HepG2 (cell line): ENCODE data around the gene CABLES2. TPM values are rescaled to one million over a fixed set of nuclear protein-coding genes. Genes with fewer than 3 reads are reported as not detected.

Experiments used
- ATAC-seq: fragments of 200-7000 bp; cut with Tn5 transposase; 3 replicates; pipeline ENCODE4 v1.9.1; 2020; ENCODE audit warnings: mild to moderate bottlenecking, moderate library complexity
- BruUV-seq: library from RNA; stranded (reverse); fragments of 400-500 nt; replicated peaks from 2 replicates; lab custom pipeline; 2021; lab: Mats Ljungman, UMichigan
- CTCF ChIA-PET: fragments of 300-600 bp; formaldehyde crosslinking; extraction: SDS; loops from one replicate; lab custom pipeline; 2021; ENCODE audit warnings: low total read pairs, inconsistent platforms, low intra/inter-chr PET ratio; lab: Yijun Ruan, JAX
- POLR2A ChIA-PET: fragments of 350-600 bp; sonication (Branson Sonifier 250); formaldehyde crosslinking; loops from one replicate; lab custom pipeline; 2020; ENCODE audit warnings: antibody characterized with exemption, inconsistent platforms; lab: Yijun Ruan, JAX
- DNase-seq: peaks from one replicate; pipeline ENCODE4 v3.0.0-alpha.2; 2015; ENCODE audit warnings: low spot score
- FAIRE-seq: peaks from 3 replicates; lab custom pipeline; 2011; peaks lifted over from hg19 to GRCh38; lab: Jason Lieb, UNC
- H2AFZ ChIP-seq: one replicate; pipeline ENCODE4 v1.6.1; 2011; ENCODE audit warnings: low read length, inconsistent platforms
- H3K27ac ChIP-seq: fragments of 300-600 bp; 3 replicates; pipeline ENCODE4 v1.8.0; 2011; ENCODE audit warnings: mixed run types, mild to moderate bottlenecking, mixed read lengths, low read length, inconsistent platforms; ENCODE audit not compliant: insufficient read depth; ENCODE audit errors: extremely low read length
- H3K27me3 ChIP-seq, 2 experiments: fragments of 200-600 bp in 1 of 2; 2 replicates in 1 of 2; 3 replicates in 1 of 2; pipeline versions ENCODE4 v1.6.0 to v1.8.0; 2011; ENCODE audit warnings: low read length in 2 of 2, mild to moderate bottlenecking in 2 of 2, moderate library complexity in 2 of 2, inconsistent platforms in 1 of 2; ENCODE audit not compliant: insufficient read depth in 2 of 2, control insufficient read depth in 1 of 2
- H3K36me3 ChIP-seq, 2 experiments: fragments of 200-600 bp in 1 of 2; replicated peaks in 1 of 2; 2 replicates in 1 of 2; 3 replicates in 1 of 2; pipeline versions ENCODE4 v1.5.1 to v1.8.0; 2011; ENCODE audit warnings: low read length in 2 of 2, inconsistent platforms in 1 of 2; ENCODE audit not compliant: insufficient read depth in 2 of 2, control insufficient read depth in 1 of 2
- H3K4me1 ChIP-seq: 2 replicates; pipeline ENCODE4 v1.5.1; 2012; ENCODE audit warnings: low read length, inconsistent platforms; ENCODE audit not compliant: insufficient read depth
- H3K4me2 ChIP-seq: 2 replicates; pipeline ENCODE4 v1.6.0; 2011; ENCODE audit warnings: low read depth, low read length, inconsistent platforms
- H3K4me3 ChIP-seq, 3 experiments: fragments of 200-600 bp in 1 of 3; sonication (generic), shearing (Covaris generic) in 1 of 3; replicated peaks in 1 of 3; 2 replicates each; pipeline ENCODE4 v1.5.1; 2011 to 2016; ENCODE audit warnings: low read length in 3 of 3, inconsistent platforms in 2 of 3, low read depth in 2 of 3, mild to moderate bottlenecking in 2 of 3, control low read depth in 1 of 3, mixed read lengths in 1 of 3; ENCODE audit not compliant: insufficient read depth in 1 of 3
- H3K79me2 ChIP-seq: one replicate; pipeline ENCODE4 v1.6.1; 2011; ENCODE audit warnings: low read length, inconsistent platforms; ENCODE audit not compliant: insufficient read depth
- H3K9ac ChIP-seq: 2 replicates; pipeline ENCODE4 v1.6.0; 2011; ENCODE audit warnings: mild to moderate bottlenecking, low read depth, low read length, inconsistent platforms; ENCODE audit not compliant: insufficient read depth
- H3K9me3 ChIP-seq: 2 replicates; pipeline ENCODE4 v1.5.1; 2012; ENCODE audit warnings: mild to moderate bottlenecking, low read length
- H4K20me1 ChIP-seq: 2 replicates; pipeline ENCODE4 v1.6.0; 2011; ENCODE audit warnings: inconsistent platforms, mild to moderate bottlenecking, low read length, moderate library complexity; ENCODE audit not compliant: insufficient read depth
- BCL6 ChIP-seq: IDR thresholded peaks from 2 replicates; pipeline ENCODE4 v1.6.1; 2016; ENCODE audit warnings: missing genetic modification reagents, missing compliant biosample characterization
- HNRNPL ChIP-seq: fragments of 200-400 bp; formaldehyde crosslinking; IDR thresholded peaks from 2 replicates; pipeline ENCODE4 v1.6.1; 2017; ENCODE audit warnings: mild to moderate bottlenecking, low read depth, low read length
- IKZF1 ChIP-seq: fragments of 450-650 bp; IDR thresholded peaks from 2 replicates; pipeline ENCODE4 v1.7.1; 2016
- KDM2A ChIP-seq: sonication (generic); formaldehyde crosslinking; IDR thresholded peaks from 2 replicates; pipeline ENCODE4 v1.4.0; 2020; ENCODE audit warnings: low read depth, missing genetic modification reagents, borderline replicate concordance
- MBNL3 ChIP-seq: fragments of 250-450 bp; sonication (Bioruptor Pico); conservative IDR thresholded peaks from 2 replicates; pipeline ENCODE4 v1.8.0; 2022; ENCODE audit warnings: mild to moderate bottlenecking, inconsistent platforms
- ZNF124 ChIP-seq: sonication (generic); formaldehyde crosslinking; IDR thresholded peaks from 2 replicates; pipeline ENCODE4 v1.4.0; 2020; ENCODE audit warnings: missing genetic modification reagents
- ZNF564 ChIP-seq: sonication (generic); formaldehyde crosslinking; IDR thresholded peaks from 2 replicates; pipeline ENCODE4 v1.8.1; 2023; ENCODE audit warnings: mild to moderate bottlenecking, missing genetic modification reagents
- ZNF724P ChIP-seq: sonication (generic); formaldehyde crosslinking; IDR thresholded peaks from 2 replicates; pipeline ENCODE4 v1.8.0; 2022; ENCODE audit warnings: missing genetic modification reagents, borderline replicate concordance
- WGBS: methylation state at CpG from one replicate; pipeline ENCODE4 v1.1.6; 2017; ENCODE audit warnings: low lambda C conversion rate; 5-methylcytosine and 5-hydroxymethylcytosine counted together
- in situ Hi-C: cut with HindIII; loops from 2 replicates; pipeline ENCODE4 v1.10.0; 2017; ENCODE audit warnings: low pct_unique_long_range_greater_than_20kb; ENCODE audit not compliant: extremely low pct_ligation_motif_present
- intact Hi-C: fragments of 100-400 bp; cut with micrococcal nuclease; formaldehyde crosslinking; loops from one replicate; pipeline ENCODE4 v1.10.0; 2022; ENCODE audit not compliant: unreplicated experiment
- polyA plus RNA-seq, 8 experiments: library from polyadenylated mRNA; depleted of rRNA in 3 of 8; stranded (reverse) in 7 of 8; unstranded in 1 of 8; fragments of >200 nt; fragmentation: Illumina TruSeq in 4 of 8; extraction: Trizol in 4 of 8; gene quantifications; 2 replicates each; pipeline versions ENCODE4 v1.2.1 to v1.2.3, GENCODE V29; 2011 to 2016; ENCODE audit warnings: low read depth in 4 of 8, missing spikeins in 1 of 8, mixed read lengths in 1 of 8; ENCODE audit not compliant: insufficient read depth in 1 of 8
- total RNA-seq, 5 experiments: library from RNA; depleted of rRNA; stranded (reverse); fragments of >200 nt; fragmentation: Illumina TruSeq; extraction: Trizol; gene quantifications; 2 replicates each; pipeline ENCODE4 v1.2.3, GENCODE V29; 2016; ENCODE audit warnings: low read depth in 1 of 5
- TF ChIP-seq, protein P1 (sequence below): sonication (generic); formaldehyde crosslinking; IDR thresholded peaks from 2 replicates; pipeline ENCODE4 v1.9.0; 2022; ENCODE audit warnings: low read depth, missing genetic modification reagents
- TF ChIP-seq, protein P2 (sequence below): sonication (generic); formaldehyde crosslinking; IDR thresholded peaks from 2 replicates; pipeline ENCODE4 v1.4.0; 2020; ENCODE audit warnings: missing genetic modification reagents
- TF ChIP-seq, protein P3 (sequence below): sonication (generic); formaldehyde crosslinking; IDR thresholded peaks from 2 replicates; pipeline ENCODE4 v1.4.0; 2020; ENCODE audit warnings: missing genetic modification reagents
- TF ChIP-seq, protein P4 (sequence below): sonication (generic); formaldehyde crosslinking; conservative IDR thresholded peaks from 2 replicates; pipeline ENCODE4 v1.8.0; 2022; ENCODE audit warnings: low read depth, missing genetic modification reagents
- TF ChIP-seq, protein P5 (sequence below): sonication (generic); formaldehyde crosslinking; IDR thresholded peaks from 2 replicates; pipeline ENCODE4 v1.4.0; 2020; ENCODE audit warnings: missing genetic modification reagents
- TF ChIP-seq, protein P6 (sequence below): sonication (generic); formaldehyde crosslinking; IDR thresholded peaks from 2 replicates; pipeline ENCODE4 v1.5.0; 2020; ENCODE audit warnings: mild to moderate bottlenecking, low read depth, missing genetic modification reagents, borderline replicate concordance

The CABLES2 gene
- total and polyA plus RNA-seq, 2 of the 13 experiments (the other 11 are each of a cell fraction or from before 2014, with no cell fraction given): 5.2 to 9.7 TPM

DNA sequence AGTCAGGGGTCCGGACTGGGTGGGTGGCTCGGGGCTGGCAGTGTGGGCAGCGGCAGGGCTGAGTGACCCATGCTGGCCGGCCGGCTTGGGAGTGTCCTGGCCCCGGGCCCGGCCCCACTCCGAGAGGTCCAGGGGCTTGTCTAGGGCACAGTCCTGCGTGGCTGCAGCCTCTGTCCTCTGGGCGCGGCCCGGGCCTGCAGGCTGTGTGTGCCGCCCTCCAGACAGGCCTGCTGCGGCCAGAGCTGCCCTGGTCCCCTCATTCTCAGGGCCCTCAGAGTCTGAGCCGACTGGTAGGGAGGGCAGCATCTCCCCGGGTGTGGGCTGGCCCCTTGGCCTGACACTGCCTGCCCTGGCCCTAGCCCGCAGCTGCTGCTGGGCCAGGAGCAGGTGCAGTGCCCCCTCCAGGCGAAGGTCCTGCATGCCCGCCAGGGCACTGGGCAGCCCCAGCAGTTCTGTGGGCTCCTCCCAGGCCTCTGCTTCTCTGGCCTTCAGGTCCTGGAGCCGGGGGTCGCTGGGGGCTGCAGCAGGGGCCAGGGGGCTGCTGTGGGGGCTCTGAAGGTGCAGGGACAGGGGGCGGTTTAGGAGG, 6.9 kb upstream of the CABLES2 start (continued):
- TF ChIP-seq, protein P1, sequence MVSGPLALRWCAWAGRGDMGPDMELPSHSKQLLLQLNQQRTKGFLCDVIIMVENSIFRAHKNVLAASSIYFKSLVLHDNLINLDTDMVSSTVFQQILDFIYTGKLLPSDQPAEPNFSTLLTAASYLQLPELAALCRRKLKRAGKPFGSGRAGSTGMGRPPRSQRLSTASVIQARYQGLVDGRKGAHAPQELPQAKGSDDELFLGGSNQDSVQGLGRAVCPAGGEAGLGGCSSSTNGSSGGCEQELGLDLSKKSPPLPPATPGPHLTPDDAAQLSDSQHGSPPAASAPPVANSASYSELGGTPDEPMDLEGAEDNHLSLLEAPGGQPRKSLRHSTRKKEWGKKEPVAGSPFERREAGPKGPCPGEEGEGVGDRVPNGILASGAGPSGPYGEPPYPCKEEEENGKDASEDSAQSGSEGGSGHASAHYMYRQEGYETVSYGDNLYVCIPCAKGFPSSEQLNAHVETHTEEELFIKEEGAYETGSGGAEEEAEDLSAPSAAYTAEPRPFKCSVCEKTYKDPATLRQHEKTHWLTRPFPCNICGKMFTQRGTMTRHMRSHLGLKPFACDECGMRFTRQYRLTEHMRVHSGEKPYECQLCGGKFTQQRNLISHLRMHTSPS (CRISPR knock-in tag): peak; percentile 62; the same call in 1 of the 2 replicates
- TF ChIP-seq KDM2A (CRISPR knock-in tag) (peak; percentile 50; the same call in 1 of the 2 replicates), ZNF124 (CRISPR knock-in tag) (no peak), HNRNPL (peak; percentile 94)
- TF ChIP-seq, protein P2, sequence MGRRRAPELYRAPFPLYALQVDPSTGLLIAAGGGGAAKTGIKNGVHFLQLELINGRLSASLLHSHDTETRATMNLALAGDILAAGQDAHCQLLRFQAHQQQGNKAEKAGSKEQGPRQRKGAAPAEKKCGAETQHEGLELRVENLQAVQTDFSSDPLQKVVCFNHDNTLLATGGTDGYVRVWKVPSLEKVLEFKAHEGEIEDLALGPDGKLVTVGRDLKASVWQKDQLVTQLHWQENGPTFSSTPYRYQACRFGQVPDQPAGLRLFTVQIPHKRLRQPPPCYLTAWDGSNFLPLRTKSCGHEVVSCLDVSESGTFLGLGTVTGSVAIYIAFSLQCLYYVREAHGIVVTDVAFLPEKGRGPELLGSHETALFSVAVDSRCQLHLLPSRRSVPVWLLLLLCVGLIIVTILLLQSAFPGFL (CRISPR knock-in tag): no peak

DNA sequence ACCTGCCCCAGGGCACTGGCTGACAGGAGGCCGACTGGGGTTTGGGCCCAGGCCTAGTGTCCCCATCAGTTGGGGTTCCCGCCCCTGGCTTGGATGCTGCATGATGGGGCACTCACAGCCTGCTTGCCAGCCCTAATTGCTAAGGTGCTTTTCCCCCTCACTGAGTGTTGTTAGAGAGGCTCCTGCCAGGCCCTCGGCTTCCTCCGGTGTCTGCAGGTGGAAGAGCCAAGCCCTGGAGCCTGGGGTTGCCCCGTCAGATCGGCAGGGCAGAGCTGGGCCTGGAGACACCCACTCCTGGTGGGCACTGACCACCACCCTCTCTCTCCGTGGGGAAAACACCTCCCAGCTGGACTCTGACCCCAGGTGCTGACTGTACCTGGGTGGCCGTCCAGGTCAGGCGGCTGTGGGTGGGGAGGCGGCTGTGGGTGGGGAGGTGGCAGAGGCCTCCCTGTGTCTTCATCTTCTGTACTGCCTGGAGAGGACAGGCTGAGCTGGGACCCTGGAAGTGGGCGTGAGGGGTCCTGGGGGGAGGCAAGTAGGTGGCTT, 6.0 kb upstream of the CABLES2 start:
- ChIA-PET CTCF (no interaction called here), POLR2A (interaction anchor here (0.6 to 3.2 kb wide), 8 partner anchors 13 to 412 kb away, joined by 3 to 31 read pairs (median 8); partner anchors contain the start of genes LAMA5 and RPS21)
- Histone ChIP-seq H3K79me2 (no peaks in the 10 kb centered on the region), H3K27me3 (peaks cover 17 to 53% of the 10 kb centered on the region in 2 experiments; a peak in 4 of 5 replicates), H4K20me1 (no peaks in the 10 kb centered on the region), H3K9ac (no peak overlapping the region), H3K27ac (no peak overlapping the region), H3K4me3 (peak overlapping the region in 2 of 3 experiments; percentile 46 to 70; a peak in 3 of 6 replicates), H3K4me2 (peak overlapping the region; percentile 91), H3K4me1 (peaks cover 56% of the 10 kb centered on the region), H3K36me3 (no peaks in the 10 kb centered on the region), H3K9me3 (no peaks in the 10 kb centered on the region), H2AFZ (no peak overlapping the region)
- no peak for ATAC-seq
- FAIRE-seq: no peak
- no peak for DNase-seq
- BruUV-seq: no TSS peak
- WGBS: 23% methylated on average over 9 of the region's 11 CpGs
- in situ Hi-C loops (loop anchor here (5.0 kb wide), 1 partner anchor 79 kb away; no protein-coding TSS in a partner anchor), intact Hi-C loops (loop anchor here (5.0 kb wide), 2 partner anchors 74 to 204 kb away; no protein-coding TSS in a partner anchor)
- TF ChIP-seq, protein P3, sequence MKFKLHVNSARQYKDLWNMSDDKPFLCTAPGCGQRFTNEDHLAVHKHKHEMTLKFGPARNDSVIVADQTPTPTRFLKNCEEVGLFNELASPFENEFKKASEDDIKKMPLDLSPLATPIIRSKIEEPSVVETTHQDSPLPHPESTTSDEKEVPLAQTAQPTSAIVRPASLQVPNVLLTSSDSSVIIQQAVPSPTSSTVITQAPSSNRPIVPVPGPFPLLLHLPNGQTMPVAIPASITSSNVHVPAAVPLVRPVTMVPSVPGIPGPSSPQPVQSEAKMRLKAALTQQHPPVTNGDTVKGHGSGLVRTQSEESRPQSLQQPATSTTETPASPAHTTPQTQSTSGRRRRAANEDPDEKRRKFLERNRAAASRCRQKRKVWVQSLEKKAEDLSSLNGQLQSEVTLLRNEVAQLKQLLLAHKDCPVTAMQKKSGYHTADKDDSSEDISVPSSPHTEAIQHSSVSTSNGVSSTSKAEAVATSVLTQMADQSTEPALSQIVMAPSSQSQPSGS (CRISPR knock-in tag): no peak
- TF ChIP-seq, protein P4, sequence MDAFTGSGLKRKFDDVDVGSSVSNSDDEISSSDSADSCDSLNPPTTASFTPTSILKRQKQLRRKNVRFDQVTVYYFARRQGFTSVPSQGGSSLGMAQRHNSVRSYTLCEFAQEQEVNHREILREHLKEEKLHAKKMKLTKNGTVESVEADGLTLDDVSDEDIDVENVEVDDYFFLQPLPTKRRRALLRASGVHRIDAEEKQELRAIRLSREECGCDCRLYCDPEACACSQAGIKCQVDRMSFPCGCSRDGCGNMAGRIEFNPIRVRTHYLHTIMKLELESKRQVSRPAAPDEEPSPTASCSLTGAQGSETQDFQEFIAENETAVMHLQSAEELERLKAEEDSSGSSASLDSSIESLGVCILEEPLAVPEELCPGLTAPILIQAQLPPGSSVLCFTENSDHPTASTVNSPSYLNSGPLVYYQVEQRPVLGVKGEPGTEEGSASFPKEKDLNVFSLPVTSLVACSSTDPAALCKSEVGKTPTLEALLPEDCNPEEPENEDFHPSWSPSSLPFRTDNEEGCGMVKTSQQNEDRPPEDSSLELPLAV: no peak
- TF ChIP-seq MBNL3 (no peak), BCL6 (CRISPR knock-in tag) (no peak), ZNF724P (CRISPR knock-in tag) (no peak), ZNF564 (CRISPR knock-in tag) (no peak), IKZF1 (no peak)
- TF ChIP-seq, protein P5, sequence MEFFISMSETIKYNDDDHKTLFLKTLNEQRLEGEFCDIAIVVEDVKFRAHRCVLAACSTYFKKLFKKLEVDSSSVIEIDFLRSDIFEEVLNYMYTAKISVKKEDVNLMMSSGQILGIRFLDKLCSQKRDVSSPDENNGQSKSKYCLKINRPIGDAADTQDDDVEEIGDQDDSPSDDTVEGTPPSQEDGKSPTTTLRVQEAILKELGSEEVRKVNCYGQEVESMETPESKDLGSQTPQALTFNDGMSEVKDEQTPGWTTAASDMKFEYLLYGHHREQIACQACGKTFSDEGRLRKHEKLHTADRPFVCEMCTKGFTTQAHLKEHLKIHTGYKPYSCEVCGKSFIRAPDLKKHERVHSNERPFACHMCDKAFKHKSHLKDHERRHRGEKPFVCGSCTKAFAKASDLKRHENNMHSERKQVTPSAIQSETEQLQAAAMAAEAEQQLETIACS: no peak
- TF ChIP-seq, protein P6, sequence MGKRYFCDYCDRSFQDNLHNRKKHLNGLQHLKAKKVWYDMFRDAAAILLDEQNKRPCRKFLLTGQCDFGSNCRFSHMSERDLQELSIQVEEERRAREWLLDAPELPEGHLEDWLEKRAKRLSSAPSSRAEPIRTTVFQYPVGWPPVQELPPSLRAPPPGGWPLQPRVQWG (CRISPR knock-in tag): no peak
